ENCODE results near the gene TBL1X. TPM values are rescaled to one million over a fixed set of nuclear protein-coding genes. Genes with fewer than 3 reads are reported as not detected.

The TBL1X gene
- total and polyA plus RNA-seq, 2 of the 13 experiments (the other 11 are each of a cell fraction or from before 2014, with no cell fraction given) = 17.6 to 19.9 TPM

GRCh38 chrX:9688833-9689232 lies 224.0 kb downstream of the TBL1X start:
- intact Hi-C loops (cut with micrococcal nuclease; ENCODE audit: unreplicated experiment) (no loop called here), in situ Hi-C loops (cut with HindIII; ENCODE audit: extremely low pct_ligation_motif_present, low pct_unique_long_range_greater_than_20kb) (no loop called here)
- no peak overlapping the region for H3K9ac ChIP-seq (ENCODE audit: insufficient read depth, low read depth, low read length)

GRCh38 chrX:9690046-9690445 lies 225.2 kb downstream of the TBL1X start:
- H3K4me3 ChIP-seq (replicated peaks in 1 of 3; ENCODE audit: insufficient read depth in 1 of 3, low read depth in 2 of 3, low read length in 3 of 3) = no peak overlapping the region
- in situ Hi-C loops (cut with HindIII; ENCODE audit: extremely low pct_ligation_motif_present, low pct_unique_long_range_greater_than_20kb) (no loop called here), intact Hi-C loops (cut with micrococcal nuclease; ENCODE audit: unreplicated experiment) (no loop called here)
- no peak overlapping the region for H3K4me2 ChIP-seq (ENCODE audit: low read depth, low read length)
- H4K20me1 ChIP-seq (ENCODE audit: insufficient read depth, low read length) = no peaks in the 10 kb centered on the region
- no TSS peak for BruUV-seq (replicated peaks)
- POLR2A ChIA-PET = no interaction called here
- H3K9me3 ChIP-seq (ENCODE audit: low read length) = no peaks in the 10 kb centered on the region
- no peak overlapping the region for H3K9ac ChIP-seq (ENCODE audit: insufficient read depth, low read depth, low read length)
- ATAC-seq (no peak), DNase-seq (ENCODE audit: low spot score) (no peak), FAIRE-seq (no peak)
- H3K27ac ChIP-seq (ENCODE audit: extremely low read length, insufficient read depth, low read length) = no peak overlapping the region
- WGBS (ENCODE audit: low lambda C conversion rate) = 100% methylated on average over 4 of the region's 5 CpGs
- H3K4me1 ChIP-seq (ENCODE audit: insufficient read depth, low read length) = no peaks in the 10 kb centered on the region
- TF ChIP-seq RBM39 (IDR thresholded peaks at IDR 0.05; ENCODE audit: low read depth, low read length, poor library complexity, severe bottlenecking) = no peak
- no peak for TF ChIP-seq ELF3 (CRISPR knock-in tag; IDR thresholded peaks at IDR 0.05)
- TF ChIP-seq EEA1 (CRISPR knock-in tag; IDR thresholded peaks at IDR 0.05; ENCODE audit: borderline replicate concordance) = no peak
- no peak for TF ChIP-seq HNRNPK (IDR thresholded peaks at IDR 0.05; ENCODE audit: low read depth, low read length, poor library complexity, severe bottlenecking)
- TF ChIP-seq ARNTL (CRISPR knock-in tag; IDR thresholded peaks at IDR 0.05) = no peak
- no peak overlapping the region for H2AFZ ChIP-seq (ENCODE audit: low read length)
- H3K79me2 ChIP-seq (ENCODE audit: insufficient read depth, low read length) = no peaks in the 10 kb centered on the region
- H3K36me3 ChIP-seq (replicated peaks in 1 of 2; ENCODE audit: control insufficient read depth in 1 of 2, insufficient read depth in 2 of 2, low read length in 2 of 2) = peaks cover 6 to 35% of the 10 kb centered on the region in 2 experiments
- CTCF ChIA-PET (ENCODE audit: low intra/inter-chr PET ratio, low total read pairs) = no interaction called here
- H3K27me3 ChIP-seq (ENCODE audit: control insufficient read depth in 1 of 2, insufficient read depth in 2 of 2, low read length in 2 of 2) = no peaks in the 10 kb centered on the region

More at GRCh38 chrX:9688833-9689232, 224.0 kb downstream of the TBL1X start:
- Histone ChIP-seq H4K20me1 (ENCODE audit: insufficient read depth, low read length) (no peaks in the 10 kb centered on the region), H3K9me3 (ENCODE audit: low read length) (no peaks in the 10 kb centered on the region), H3K79me2 (ENCODE audit: insufficient read depth, low read length) (no peaks in the 10 kb centered on the region), H3K4me1 (ENCODE audit: insufficient read depth, low read length) (no peaks in the 10 kb centered on the region), H3K27ac (ENCODE audit: extremely low read length, insufficient read depth, low read length) (no peak overlapping the region), H3K27me3 (ENCODE audit: control insufficient read depth in 1 of 2, insufficient read depth in 2 of 2, low read length in 2 of 2) (no peaks in the 10 kb centered on the region), H2AFZ (ENCODE audit: low read length) (no peak overlapping the region), H3K36me3 (replicated peaks in 1 of 2; ENCODE audit: control insufficient read depth in 1 of 2, insufficient read depth in 2 of 2, low read length in 2 of 2) (peaks cover 6 to 33% of the 10 kb centered on the region in 2 experiments), H3K4me2 (ENCODE audit: low read depth, low read length) (no peak overlapping the region), H3K4me3 (replicated peaks in 1 of 3; ENCODE audit: insufficient read depth in 1 of 3, low read depth in 2 of 3, low read length in 3 of 3) (no peak overlapping the region)
- ChIA-PET POLR2A (no interaction called here), CTCF (ENCODE audit: low intra/inter-chr PET ratio, low total read pairs) (no interaction called here)
- WGBS (ENCODE audit: low lambda C conversion rate) = 95% methylated on average over 11 of the region's 24 CpGs
- DNase-seq (ENCODE audit: low spot score) (no peak), FAIRE-seq (no peak), ATAC-seq (no peak)
- TF ChIP-seq AGO2 (optimal IDR thresholded peaks at IDR 0.05; ENCODE audit: low read depth, low read length) (peak; percentile 23), ZNF335 (CRISPR knock-in tag; IDR thresholded peaks at IDR 0.05) (no peak), ZNF615 (CRISPR knock-in tag; IDR thresholded peaks at IDR 0.05; ENCODE audit: borderline replicate concordance) (no peak)
- BruUV-seq (replicated peaks) = no TSS peak
